GM18870 (cell line): ENCODE data around the gene CTU2.

Experiments used
- ATAC-seq: cut with Tn5 transposase; IDR thresholded peaks from one replicate; pipeline ENCODE4 v1.9.1; 2021; ENCODE audit warnings: moderate library complexity; ENCODE audit not compliant: unreplicated experiment

Gene CTU2

GRCh38 chr16:88696441-88696840, 9.9 kb upstream of the CTU2 start:
- no peak for ATAC-seq

DNA sequence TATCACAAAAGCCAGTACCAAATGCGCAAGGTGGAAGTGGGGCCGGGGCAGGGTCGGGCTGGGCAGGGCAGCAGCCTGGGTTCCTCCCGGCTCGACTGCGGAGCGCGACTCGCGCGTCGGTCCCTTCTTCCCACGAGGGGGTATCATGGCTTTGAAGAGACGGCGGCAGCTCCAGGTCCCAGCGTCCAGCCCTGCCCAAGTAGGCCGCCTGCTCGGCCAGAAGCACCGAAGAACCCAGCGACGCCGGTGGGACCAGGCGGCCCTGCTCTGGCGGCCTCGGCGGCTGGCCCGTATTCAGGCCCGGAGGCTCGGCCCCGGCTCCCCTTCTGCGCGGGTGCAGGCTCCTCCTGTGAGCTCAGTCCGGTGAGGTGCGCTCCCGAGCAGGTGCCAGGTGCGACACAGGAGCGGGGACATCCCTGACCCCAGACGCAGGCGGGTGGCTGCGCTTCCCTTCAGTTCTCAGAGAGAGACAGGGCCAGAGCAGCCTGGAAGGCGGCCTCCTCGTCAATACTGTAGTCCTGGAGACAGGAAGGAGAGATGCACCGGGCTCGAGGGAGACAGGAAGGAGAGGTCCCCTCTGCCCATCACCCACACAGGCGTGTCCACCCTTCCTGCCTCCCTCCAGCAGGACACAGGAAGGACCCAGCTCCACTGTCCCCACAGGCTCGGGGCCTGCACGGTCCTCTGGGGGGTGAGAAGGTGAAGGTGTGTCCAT, 9.0 kb upstream of the CTU2 start:
- ATAC-seq, result no peak

DNA sequence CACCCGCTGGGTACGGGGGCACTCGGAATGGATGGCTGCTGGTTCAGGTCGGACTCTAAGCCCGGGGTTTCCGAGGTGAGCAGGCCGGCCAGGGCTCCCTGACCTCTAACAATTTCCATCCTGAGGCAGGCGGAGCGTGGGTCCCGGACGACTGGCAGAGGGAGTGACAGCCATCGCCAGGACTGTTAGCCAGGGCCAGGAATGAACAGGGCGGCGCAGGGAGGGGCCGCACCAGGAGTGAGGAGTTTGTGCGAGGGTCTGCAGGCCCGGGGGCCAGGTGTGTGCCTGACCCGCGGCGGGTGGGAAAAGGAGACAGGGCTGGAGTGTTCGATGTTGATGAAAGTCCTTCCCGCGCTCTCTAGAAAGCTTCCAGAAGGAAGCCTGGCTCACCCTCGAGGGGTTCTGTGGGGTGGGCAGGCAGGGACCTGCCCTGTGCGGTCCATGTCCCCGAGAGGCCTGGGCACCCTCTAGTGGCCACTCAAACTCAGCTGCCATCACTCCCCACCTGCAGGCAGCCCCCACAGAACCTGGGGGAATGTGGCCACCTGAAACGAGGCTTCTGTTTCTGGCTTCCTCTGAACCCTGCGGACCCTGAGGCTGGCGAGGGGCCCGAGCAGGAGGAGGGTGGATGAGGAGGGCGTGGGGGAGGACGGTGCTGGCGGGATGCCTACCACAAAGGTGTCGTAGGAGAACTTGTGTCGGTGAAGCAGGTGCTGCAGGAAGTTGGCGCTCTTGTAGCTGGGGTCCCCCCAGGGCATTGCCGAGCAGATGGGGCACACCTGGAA, 8.3 kb upstream of the CTU2 start:
- ATAC-seq, result no peak

DNA sequence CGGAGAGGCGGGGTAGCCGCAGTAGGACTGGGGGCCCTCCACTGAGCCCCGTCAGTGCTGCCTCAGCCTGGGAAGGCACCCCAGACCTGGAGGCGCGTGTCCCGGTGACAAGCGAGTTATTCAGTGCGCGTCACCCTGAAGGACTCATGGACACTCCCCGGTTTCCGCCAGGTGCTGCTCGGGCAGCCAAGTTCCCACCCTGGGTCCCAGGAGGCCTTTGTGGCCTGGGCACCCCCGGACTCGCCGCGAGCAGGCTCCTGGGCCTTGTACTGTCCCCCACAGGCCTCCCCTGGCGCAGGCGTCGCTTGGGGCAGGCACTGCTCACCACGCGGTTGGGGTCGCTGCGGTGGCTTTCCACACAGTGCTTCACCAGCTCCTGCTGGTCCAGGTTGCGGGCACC, 7.7 kb upstream of the CTU2 start:
- ATAC-seq, result no peak

- ATAC-seq, result no peak
These were observed 7.1 kb upstream of the CTU2 start for GRCh38 chr16:88699180-88699579.

DNA sequence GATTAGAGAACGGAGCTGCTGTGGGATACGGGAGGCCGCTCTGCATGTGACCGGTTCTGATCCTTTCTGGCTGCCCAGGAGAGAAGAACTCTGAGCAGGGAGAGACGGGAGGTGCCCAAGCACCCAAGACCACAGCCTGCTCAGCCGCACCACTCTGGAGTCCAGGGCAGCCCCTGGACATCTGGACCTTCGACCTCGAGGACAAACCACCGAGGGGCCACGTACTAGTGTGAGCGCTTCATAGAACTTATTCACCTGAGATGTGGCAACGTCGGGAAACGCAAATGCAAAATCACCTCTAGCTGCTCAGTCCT, 6.0 kb upstream of the CTU2 start:
- ATAC-seq, result no peak

DNA sequence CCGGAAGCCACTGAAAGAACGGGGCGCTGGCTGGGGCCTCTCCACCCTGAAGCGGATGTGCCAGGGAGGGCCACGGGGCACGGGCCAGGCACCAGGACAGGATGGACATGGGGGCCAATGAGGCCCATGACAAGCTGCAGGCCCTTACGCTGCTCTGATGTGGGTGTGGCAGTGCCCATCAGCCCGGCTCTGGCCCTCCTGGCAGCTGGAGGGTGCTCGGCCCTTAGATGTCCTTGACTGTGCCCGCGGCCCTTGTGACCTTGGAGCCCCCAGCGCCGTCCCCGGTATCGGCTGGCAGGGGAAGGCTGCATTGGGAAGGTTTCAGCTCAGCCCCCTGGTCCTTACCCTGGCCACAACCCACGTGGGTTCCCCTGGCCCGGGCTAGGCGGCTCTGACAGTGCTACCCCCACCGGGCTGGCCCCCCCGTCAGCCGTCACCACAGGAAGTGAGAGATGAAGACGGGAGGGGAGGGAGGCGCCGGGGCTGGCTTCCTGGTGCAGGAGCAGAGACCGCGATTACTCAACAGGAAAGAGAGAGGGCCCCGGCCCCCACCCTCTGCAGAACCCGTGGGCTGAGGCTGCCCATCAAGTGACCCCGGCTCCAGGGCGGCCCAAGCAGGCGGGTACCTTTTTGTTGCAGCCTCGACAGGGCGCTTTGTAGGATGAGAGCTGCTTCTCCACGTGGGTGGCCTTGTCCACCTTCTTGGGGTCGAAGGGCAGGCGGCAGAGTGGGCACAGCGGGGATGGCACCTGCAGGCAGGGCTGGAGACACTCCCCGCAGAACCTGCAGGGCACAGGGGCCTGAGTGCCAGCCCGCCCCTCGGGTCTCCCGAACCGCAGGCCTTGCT, 5.4 kb upstream of the CTU2 start:
- ATAC-seq, result no peak

DNA sequence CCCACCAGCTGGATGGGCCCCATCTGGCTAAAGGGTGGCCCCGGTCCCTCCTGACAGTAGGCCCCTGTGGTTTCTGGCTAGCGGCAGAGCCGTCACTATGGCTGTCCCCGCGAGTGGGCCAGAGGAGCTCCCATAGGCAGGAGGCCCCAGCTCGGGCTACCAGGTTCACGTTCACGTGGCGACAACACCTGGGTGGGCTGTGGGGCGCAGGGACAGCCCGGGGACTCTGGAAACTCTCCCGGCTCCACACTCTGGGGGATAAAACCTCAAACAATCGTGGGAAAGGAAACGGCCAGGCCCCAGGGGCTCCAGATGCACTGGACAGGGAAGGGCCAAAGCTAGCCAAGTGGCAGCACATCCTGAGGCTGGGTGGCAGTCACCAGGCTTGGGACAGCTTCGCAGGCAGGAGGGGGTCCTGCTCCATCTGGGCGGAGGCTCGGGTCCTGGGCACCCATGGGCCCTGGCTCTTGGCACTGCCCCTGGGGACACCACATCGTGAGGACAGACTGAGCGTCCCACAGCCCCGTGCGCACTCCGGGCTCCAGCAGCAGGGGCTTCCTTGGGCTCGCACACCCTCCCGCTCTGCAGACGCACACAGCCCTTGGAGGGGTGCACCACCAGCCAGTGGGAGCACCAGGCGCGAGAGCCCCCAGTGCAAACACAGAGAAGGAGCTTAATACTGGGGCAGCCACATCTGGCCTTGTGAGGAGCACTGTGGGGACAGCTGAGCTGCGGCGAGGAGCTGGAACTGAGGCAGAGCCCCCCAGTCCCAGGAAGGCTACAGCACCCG, 4.5 kb upstream of the CTU2 start:
- no peak for ATAC-seq

- ATAC-seq, result no peak
These were observed 3.7 kb upstream of the CTU2 start for GRCh38 chr16:88702371-88703210.

DNA sequence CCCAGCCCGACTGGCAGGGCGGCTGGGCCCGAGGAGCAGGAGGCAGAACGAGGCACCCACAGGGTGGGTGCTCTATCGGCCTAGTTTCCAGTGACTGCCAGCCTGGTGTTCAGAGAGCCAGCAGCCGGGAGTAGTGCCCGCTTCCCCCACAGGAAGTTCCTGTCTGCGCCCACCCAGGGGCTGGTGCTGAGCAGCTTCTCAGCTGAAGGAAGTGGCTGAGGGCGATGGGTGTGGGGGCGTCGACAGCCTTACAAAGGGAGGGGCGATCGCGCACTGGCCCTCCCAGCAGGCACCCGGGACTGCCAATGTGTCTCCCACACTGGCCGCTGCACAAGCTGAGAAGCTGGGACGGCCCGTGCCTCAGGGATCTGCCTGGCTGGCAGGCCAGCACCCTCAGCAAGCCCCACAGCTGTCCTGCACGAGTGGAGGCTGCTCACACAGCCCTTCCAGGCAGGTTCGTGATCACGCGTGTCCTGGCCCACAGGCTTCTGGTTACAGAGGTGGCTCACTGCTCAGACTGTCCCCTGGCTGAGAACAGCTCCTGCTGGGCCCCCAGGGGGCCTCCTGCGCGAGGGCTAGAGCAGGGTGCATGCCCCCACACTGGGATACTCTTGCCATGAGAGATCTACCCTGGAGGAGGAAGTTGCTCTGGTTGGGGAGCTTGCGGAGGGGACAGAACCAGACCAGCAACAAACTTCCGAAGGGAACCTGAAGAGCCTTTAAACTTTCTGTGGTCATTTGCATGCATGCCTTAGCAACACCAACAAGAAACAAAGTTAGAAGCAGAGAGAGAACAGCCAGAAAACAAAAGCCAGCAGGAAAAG, 2.6 kb upstream of the CTU2 start:
- no peak for ATAC-seq

GRCh38 chr16:88705076-88705684, 1.1 kb upstream of the CTU2 start:
- no peak for ATAC-seq

GRCh38 chr16:88705801-88706228, 488 bp upstream of the CTU2 start:
- ATAC-seq, result no peak

DNA sequence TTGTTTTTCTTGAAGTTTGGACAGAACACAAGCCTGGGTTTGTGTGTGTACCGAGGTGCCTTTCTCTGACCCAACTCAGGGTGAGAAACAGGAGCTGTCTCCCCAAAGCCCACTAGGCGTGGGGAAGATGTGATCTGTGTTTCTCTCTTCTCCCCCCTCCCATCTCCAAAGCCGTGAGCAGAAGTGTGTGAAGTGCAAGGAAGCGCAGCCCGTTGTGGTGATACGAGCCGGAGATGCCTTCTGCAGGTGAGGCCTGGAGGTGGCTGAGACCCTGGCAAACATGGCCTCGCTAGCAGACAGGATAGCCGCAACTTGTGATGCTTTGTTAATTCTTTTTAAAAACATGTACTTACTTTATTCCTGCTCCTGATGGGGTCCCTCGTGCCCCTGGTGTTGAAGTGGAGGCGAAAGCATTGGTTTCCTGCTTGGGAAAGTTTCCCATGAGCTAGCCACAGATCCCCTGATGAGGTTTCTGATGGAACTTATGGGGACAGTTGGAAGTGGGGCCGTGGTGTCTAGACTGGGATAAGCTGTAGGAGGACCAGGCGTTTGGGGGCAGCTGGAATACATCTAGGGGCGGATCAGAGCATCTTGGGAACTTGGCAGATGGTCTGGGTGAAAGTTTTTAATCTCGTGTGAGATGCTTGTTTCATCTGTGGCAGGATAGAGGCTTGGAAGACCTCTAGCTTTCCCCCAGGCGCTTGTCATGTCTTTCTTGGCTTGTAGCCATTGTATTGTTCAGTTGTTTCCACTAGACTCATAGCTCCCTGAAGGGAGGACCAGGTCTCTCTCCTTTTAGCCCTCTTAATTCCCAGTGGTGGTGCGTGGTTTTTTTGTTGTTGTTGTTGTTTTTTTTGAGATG, 893 bp downstream of the CTU2 start:
- ATAC-seq, result no peak

DNA sequence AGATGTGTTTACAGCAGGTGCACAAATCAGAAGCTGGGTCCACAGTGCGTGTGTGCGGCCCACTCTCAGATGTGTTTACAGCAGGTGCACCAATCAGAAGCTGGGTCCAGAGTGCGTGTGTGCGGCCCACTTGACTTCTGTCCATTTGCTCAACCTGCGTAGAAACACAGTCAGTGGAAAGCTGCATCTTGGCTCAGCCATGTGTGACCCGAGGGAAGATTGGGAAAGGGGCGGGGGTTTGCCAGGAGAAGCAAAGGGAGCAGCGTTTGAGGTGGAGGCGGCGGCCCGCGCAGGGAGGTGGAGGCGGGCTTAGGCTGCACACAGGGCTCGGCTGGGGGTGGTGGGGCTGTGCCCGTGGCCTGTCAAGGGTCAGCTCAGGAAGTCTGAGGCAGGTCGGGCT, 4.3 kb downstream of the CTU2 start:
- ATAC-seq, result no peak

DNA sequence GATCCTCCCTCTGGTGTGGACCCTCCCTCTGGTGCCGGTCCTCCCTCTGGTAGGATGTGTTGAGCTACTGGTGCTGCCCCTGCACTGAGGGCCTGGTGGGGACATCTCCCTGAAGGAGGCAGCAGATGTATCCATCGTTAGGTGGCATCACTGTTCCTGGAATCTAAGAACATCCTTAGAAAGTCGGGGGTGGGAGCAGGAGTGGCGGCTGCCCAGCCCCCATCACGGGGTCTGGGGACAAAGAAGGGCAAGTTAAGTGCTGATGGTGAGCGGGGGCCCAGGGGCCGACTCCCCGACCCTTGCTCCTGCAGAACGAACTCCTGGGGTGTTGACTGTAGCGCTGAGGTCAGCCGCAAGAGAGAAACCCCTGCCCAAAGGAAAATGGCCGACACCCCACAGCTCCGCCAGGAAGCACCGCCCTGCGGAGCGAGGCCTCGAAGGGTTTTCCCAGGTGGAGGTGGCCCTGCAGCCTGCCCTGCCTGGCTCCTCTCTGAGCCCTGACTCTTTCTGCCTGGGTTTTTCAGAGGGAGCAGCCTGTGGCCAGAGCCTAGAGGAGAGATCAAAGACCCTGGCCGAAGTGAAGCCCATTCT, 5.5 kb downstream of the CTU2 start:
- ATAC-seq, result no peak

GRCh38 chr16:88712362-88712979, 6.2 kb downstream of the CTU2 start:
- ATAC-seq, result no peak

GRCh38 chr16:88713054-88713453, 6.8 kb downstream of the CTU2 start:
- ATAC-seq, result no peak
